ENCODE data around the gene POMC. TPM values are rescaled to one million over a fixed set of nuclear protein-coding genes. Genes with fewer than 3 reads are reported as not detected.
"Not testable (repeated sequence)": the region's sequence is repeated elsewhere in the genome, so short reads cannot be mapped to it uniquely, and the experiment has no call there.

The POMC gene
- total and polyA plus RNA-seq, 2 of the 13 experiments (the other 11 are each of a cell fraction or from before 2014, with no cell fraction given), result not detected

- in situ Hi-C loops (cut with HindIII; ENCODE audit: extremely low pct_ligation_motif_present, low pct_unique_long_range_greater_than_20kb) (loop anchor here (25.0 kb wide), 1 partner anchor 715 kb away; no protein-coding TSS in a partner anchor), intact Hi-C loops (cut with micrococcal nuclease; ENCODE audit: unreplicated experiment) (loop anchor here (1.0 to 5.0 kb wide), 2 partner anchors 70 to 85 kb away; partner anchors contain the start of gene EFR3B)
- POLR2A ChIA-PET, result no interaction called here
- no peaks in the 10 kb centered on the region for H4K20me1 ChIP-seq (ENCODE audit: insufficient read depth, low read length)
- H3K9ac ChIP-seq (ENCODE audit: insufficient read depth, low read depth, low read length), result no peak overlapping the region
- TF ChIP-seq SKI (IDR thresholded peaks at IDR 0.05; ENCODE audit: partially characterized antibody), result no peak
- TF ChIP-seq BCL6 (CRISPR knock-in tag; IDR thresholded peaks at IDR 0.05), result no peak
- TF ChIP-seq MLLT10 (CRISPR knock-in tag; IDR thresholded peaks at IDR 0.05), result no peak
- TF ChIP-seq SCMH1 (CRISPR knock-in tag; IDR thresholded peaks at IDR 0.05; ENCODE audit: borderline replicate concordance), result no peak
- no peak for TF ChIP-seq ZNF143 (CRISPR knock-in tag; IDR thresholded peaks at IDR 0.05)
- no peak for TF ChIP-seq KAT7 (CRISPR knock-in tag; IDR thresholded peaks at IDR 0.05; ENCODE audit: borderline replicate concordance)
- TF ChIP-seq, protein P1, sequence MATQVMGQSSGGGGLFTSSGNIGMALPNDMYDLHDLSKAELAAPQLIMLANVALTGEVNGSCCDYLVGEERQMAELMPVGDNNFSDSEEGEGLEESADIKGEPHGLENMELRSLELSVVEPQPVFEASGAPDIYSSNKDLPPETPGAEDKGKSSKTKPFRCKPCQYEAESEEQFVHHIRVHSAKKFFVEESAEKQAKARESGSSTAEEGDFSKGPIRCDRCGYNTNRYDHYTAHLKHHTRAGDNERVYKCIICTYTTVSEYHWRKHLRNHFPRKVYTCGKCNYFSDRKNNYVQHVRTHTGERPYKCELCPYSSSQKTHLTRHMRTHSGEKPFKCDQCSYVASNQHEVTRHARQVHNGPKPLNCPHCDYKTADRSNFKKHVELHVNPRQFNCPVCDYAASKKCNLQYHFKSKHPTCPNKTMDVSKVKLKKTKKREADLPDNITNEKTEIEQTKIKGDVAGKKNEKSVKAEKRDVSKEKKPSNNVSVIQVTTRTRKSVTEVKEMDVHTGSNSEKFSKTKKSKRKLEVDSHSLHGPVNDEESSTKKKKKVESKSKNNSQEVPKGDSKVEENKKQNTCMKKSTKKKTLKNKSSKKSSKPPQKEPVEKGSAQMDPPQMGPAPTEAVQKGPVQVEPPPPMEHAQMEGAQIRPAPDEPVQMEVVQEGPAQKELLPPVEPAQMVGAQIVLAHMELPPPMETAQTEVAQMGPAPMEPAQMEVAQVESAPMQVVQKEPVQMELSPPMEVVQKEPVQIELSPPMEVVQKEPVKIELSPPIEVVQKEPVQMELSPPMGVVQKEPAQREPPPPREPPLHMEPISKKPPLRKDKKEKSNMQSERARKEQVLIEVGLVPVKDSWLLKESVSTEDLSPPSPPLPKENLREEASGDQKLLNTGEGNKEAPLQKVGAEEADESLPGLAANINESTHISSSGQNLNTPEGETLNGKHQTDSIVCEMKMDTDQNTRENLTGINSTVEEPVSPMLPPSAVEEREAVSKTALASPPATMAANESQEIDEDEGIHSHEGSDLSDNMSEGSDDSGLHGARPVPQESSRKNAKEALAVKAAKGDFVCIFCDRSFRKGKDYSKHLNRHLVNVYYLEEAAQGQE (IDR thresholded peaks at IDR 0.05; ENCODE audit: borderline replicate concordance in 1 of 2, low read depth in 1 of 2, low read length in 2 of 2), result no peak
- TF ChIP-seq ZNF577 (CRISPR knock-in tag; IDR thresholded peaks at IDR 0.05; ENCODE audit: borderline replicate concordance, low read depth), result no peak
- no peak for TF ChIP-seq SALL1 (CRISPR knock-in tag; IDR thresholded peaks at IDR 0.05)
- no peak for TF ChIP-seq TEAD2 (CRISPR knock-in tag; IDR thresholded peaks at IDR 0.05)
- TF ChIP-seq, protein P2, sequence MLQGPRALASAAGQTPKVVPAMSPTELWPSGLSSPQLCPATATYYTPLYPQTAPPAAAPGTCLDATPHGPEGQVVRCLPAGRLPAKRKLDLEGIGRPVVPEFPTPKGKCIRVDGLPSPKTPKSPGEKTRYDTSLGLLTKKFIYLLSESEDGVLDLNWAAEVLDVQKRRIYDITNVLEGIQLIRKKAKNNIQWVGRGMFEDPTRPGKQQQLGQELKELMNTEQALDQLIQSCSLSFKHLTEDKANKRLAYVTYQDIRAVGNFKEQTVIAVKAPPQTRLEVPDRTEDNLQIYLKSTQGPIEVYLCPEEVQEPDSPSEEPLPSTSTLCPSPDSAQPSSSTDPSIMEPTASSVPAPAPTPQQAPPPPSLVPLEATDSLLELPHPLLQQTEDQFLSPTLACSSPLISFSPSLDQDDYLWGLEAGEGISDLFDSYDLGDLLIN (CRISPR knock-in tag; IDR thresholded peaks at IDR 0.05; ENCODE audit: borderline replicate concordance), result no peak
- no peak for TF ChIP-seq ETV6 (CRISPR knock-in tag; conservative IDR thresholded peaks at IDR 0.05)
- no peak for TF ChIP-seq HOXA9 (CRISPR knock-in tag; IDR thresholded peaks at IDR 0.05; ENCODE audit: borderline replicate concordance)
- no peak for TF ChIP-seq HOXD1 (CRISPR knock-in tag; IDR thresholded peaks at IDR 0.05)
- ATAC-seq (no peak), DNase-seq (ENCODE audit: low spot score) (no peak), FAIRE-seq (no peak)
- 40% methylated on average over 5 of the region's 5 CpGs for WGBS (ENCODE audit: low lambda C conversion rate)
- peaks cover 8 to 27% of the 10 kb centered on the region in 2 experiments; a peak in 3 of 5 replicates for H3K27me3 ChIP-seq (ENCODE audit: control insufficient read depth in 1 of 2, insufficient read depth in 2 of 2, low read length in 2 of 2)
- H3K27ac ChIP-seq (ENCODE audit: extremely low read length, insufficient read depth, low read length), result no peak overlapping the region
- no peaks in the 10 kb centered on the region for H3K4me1 ChIP-seq (ENCODE audit: insufficient read depth, low read length)
- H3K4me3 ChIP-seq (replicated peaks in 1 of 3; ENCODE audit: insufficient read depth in 1 of 3, low read depth in 2 of 3, low read length in 3 of 3), result no peak overlapping the region
- H2AFZ ChIP-seq (ENCODE audit: low read length), result no peak overlapping the region
- no peaks in the 10 kb centered on the region for H3K79me2 ChIP-seq (ENCODE audit: insufficient read depth, low read length)
- CTCF ChIA-PET (ENCODE audit: low intra/inter-chr PET ratio, low total read pairs), result interaction anchor here (5.2 kb wide), 1 partner anchor 152 kb away, joined by 47 read pairs; no protein-coding TSS in a partner anchor
- no peaks in the 10 kb centered on the region for H3K36me3 ChIP-seq (replicated peaks in 1 of 2; ENCODE audit: control insufficient read depth in 1 of 2, insufficient read depth in 2 of 2, low read length in 2 of 2)
- BruUV-seq (replicated peaks), result no TSS peak
- no peak overlapping the region for H3K4me2 ChIP-seq (ENCODE audit: low read depth, low read length)
- no peaks in the 10 kb centered on the region for H3K9me3 ChIP-seq (ENCODE audit: low read length)
Measured at GRCh38 chr2:25127646-25128045, 40.7 kb downstream of the POMC start.

GRCh38 chr2:25127071-25127470 lies 41.3 kb downstream of the POMC start:
- H3K27ac ChIP-seq (ENCODE audit: extremely low read length, insufficient read depth, low read length); H3K9ac ChIP-seq (ENCODE audit: insufficient read depth, low read depth, low read length); ATAC-seq; H3K79me2 ChIP-seq (ENCODE audit: insufficient read depth, low read length); POLR2A ChIA-PET; BruUV-seq (replicated peaks); H3K9me3 ChIP-seq (ENCODE audit: low read length); H3K36me3 ChIP-seq (replicated peaks in 1 of 2; ENCODE audit: control insufficient read depth in 1 of 2, insufficient read depth in 2 of 2, low read length in 2 of 2); H3K4me2 ChIP-seq (ENCODE audit: low read depth, low read length); H3K4me1 ChIP-seq (ENCODE audit: insufficient read depth, low read length); H4K20me1 ChIP-seq (ENCODE audit: insufficient read depth, low read length); DNase-seq (ENCODE audit: low spot score); FAIRE-seq; H2AFZ ChIP-seq (ENCODE audit: low read length); H3K4me3 ChIP-seq (replicated peaks in 1 of 3; ENCODE audit: insufficient read depth in 1 of 3, low read depth in 2 of 3, low read length in 3 of 3): not testable (repeated sequence)
- CTCF ChIA-PET (ENCODE audit: low intra/inter-chr PET ratio, low total read pairs), result interaction anchor here (5.2 kb wide), 1 partner anchor 152 kb away, joined by 47 read pairs; no protein-coding TSS in a partner anchor
- intact Hi-C loops (cut with micrococcal nuclease; ENCODE audit: unreplicated experiment), result loop anchor here (5.0 kb wide), 1 partner anchor 70 kb away; no protein-coding TSS in a partner anchor
- WGBS (ENCODE audit: low lambda C conversion rate), result 41% methylated on average over 3 of the region's 3 CpGs
- in situ Hi-C loops (cut with HindIII; ENCODE audit: extremely low pct_ligation_motif_present, low pct_unique_long_range_greater_than_20kb), result loop anchor here (25.0 kb wide), 1 partner anchor 715 kb away; no protein-coding TSS in a partner anchor
- H3K27me3 ChIP-seq (ENCODE audit: control insufficient read depth in 1 of 2, insufficient read depth in 2 of 2, low read length in 2 of 2), result peaks cover 4 to 21% of the 10 kb centered on the region in 2 experiments; a peak in 3 of 5 replicates

Data from HepG2 (cell line).